GM12891 (cell line): ENCODE data around the gene IGFBP5.

Experiments
- DNase-seq: peaks from one replicate; pipeline ENCODE4 v3.0.0; 2011; ENCODE audit warnings: low spot score; ENCODE audit not compliant: insufficient read length
- FAIRE-seq: peaks from 2 replicates; lab custom pipeline; 2011; peaks lifted over from hg19 to GRCh38; lab: Jason Lieb, UNC
- PAX5 ChIP-seq: IDR thresholded peaks from 2 replicates; pipeline ENCODE4 v1.6.1; 2011; ENCODE audit warnings: low read length, moderate library complexity, mild to moderate bottlenecking; ENCODE audit not compliant: insufficient read depth, severe bottlenecking
- POLR2A ChIP-seq: IDR thresholded peaks from 2 replicates; pipeline ENCODE4 v1.6.1; 2011; ENCODE audit warnings: low read depth, low read length, control low read depth
- POLR2AphosphoS5 ChIP-seq: IDR thresholded peaks from 2 replicates; pipeline ENCODE4 v1.6.1; 2011; ENCODE audit warnings: low read depth, low read length, control low read depth
- POU2F2 ChIP-seq: IDR thresholded peaks from 2 replicates; pipeline ENCODE4 v1.6.1; 2011; ENCODE audit warnings: low read depth, mild to moderate bottlenecking, control low read depth, low read length, moderate library complexity
- SPI1 ChIP-seq: IDR thresholded peaks from 2 replicates; pipeline ENCODE4 v1.6.1; 2011; ENCODE audit warnings: low read depth, low read length, control low read depth
- TAF1 ChIP-seq: IDR thresholded peaks from 2 replicates; pipeline ENCODE4 v1.6.1; 2011; ENCODE audit warnings: low read depth, low read length, control low read depth

The IGFBP5 gene

DNA sequence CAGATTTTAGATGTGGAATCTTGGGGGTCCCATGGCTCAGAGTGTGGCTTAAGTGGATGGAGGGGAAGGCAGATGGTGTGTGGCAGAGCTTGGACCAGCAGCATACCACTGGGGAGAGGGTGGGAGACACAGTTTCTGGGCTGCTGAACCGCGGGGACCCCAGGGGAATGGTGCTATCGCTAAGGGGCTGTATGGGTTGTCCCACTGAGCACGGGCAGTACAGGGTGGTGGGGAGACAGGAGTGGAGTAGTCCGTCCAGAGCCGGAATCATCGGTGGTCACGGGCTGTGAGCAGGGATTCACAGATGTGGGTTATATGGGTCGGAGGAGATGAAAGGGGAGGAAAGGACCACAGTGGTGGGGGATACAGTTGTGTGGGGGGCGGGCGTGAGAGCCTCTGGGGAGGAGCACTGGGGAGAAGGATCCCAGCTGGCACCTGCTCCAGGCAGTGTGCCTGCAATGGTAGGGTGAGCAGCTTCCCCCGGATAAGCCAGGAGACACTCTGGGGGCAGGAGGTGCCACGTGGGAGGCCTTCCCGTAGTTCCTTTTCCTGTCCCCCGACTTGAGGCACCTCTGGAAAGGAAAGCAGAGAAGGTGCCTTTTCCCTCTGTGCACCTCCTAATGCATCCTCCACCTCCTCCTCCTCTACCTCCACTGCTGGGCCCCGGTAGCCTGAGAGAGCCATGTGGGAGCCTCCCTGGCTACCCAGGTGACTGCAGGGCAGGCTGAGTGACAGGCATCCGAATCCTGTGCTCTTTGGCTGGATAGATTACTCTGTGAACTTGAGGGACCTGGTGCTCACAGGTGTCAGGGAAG is 24.9 kb downstream of the IGFBP5 start:
- DNase-seq (no peak), FAIRE-seq (no peak)
- no peak for TF ChIP-seq TAF1
- TF ChIP-seq POLR2AphosphoS5, result no peak
- no peak for TF ChIP-seq SPI1
- TF ChIP-seq PAX5, result no peak

DNA sequence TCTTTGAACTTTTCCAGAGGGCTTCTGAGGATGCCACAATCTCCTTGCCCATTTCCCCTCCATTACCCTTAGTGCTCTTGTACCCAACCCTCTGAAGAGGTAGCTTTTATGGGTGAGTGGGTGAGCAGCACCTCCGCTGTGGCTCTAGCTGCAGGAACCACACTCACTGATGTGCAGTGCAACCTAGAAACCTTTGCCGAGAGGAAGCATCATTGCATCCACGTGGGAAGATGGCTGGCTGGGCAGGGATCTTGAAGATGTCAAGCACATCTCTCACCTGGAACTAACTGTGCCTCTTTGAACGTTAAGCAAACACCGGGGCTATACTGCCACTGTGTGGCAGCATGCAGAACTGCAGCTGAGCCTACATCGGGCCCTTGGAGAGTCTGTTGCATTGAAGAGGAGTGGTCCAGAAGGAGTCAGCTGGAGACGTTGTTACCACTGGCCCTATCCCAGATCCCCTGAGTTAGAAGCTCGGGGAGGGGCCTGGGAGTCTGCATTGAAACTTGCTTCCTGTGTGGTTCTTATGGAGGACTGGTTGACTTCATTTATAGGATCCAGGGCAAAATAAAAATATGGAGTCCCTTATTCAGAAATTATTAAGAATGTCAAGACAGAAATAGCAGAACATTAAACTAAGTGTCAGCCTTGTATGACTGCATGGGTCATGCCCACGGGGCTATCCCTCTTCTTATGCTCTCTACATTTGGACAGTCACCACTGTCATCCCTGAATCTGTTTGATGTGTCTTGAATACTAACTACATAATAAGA is 28.7 kb downstream of the IGFBP5 start:
- FAIRE-seq (peak; percentile 99), DNase-seq (peak; percentile 66)
- TF ChIP-seq PAX5, result no peak
- TF ChIP-seq POLR2AphosphoS5, result no peak
- no peak for TF ChIP-seq SPI1
- TF ChIP-seq POLR2A, result no peak
- no peak for TF ChIP-seq POU2F2
- TF ChIP-seq TAF1, result no peak

DNA sequence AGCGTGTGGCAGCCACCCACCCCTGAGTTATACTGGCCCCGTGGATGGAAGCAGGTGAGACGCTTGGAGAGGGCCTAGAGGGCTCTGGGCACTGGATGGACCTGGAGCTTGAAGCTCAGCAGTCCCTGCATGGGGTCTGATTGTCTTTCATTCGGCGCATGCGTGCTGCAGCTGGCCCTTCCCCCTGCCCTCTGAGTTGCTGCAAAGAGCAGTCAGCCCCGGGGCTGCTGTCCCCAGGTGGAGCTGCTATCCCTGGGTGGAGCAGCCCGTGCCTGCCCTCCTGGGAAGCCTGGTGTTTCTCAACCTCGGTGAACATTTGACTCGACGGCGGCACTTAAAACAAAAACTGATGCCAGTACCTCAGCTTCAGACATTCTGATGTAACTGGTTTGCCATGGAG is 29.6 kb downstream of the IGFBP5 start:
- DNase-seq, result no peak
- FAIRE-seq, result no peak
- TF ChIP-seq POLR2A (no peak), TAF1 (no peak), POU2F2 (no peak), POLR2AphosphoS5 (no peak), SPI1 (no peak), PAX5 (no peak)

DNA sequence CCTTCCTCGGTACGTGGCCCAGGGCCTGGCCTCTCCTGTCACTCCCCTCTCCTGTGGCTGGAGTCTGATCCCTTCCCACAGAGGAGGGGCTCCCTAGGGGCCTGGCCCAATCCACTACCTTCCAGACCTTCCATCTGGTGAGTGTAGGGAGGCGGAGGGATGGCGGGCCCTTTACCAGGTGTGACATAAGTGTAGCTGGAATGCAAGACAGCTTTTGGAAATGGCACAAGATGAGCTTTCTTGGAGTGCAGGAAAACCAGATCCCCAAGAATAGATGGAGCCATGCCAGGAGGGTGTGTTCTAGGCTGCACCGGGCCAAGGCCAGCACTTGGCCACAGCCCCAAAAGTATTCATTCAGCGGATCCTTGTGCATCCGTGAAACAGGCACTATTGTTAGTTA is 30.1 kb downstream of the IGFBP5 start:
- DNase-seq, result no peak
- FAIRE-seq, result no peak

DNA sequence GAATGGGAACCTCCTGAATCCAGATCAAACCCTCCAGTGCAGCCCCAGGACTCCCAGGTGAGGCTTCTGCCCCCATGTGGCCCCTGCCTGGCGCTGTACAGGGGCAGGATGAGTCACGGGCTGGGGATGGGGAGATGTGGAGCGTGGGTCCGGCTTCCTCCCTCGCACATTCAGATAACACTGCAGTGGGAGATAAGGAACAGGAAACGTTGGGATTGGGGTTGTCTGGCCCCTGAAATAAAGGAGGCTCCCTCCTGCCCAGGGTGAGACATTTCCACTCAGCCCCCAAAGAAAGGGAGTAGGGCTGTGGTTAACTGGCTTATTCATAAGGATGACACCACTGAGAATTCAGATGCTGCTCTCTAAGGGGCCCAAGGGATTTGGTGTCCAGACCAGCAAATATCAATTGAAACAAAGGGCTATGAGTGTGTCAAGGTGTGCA is 30.7 kb downstream of the IGFBP5 start:
- no peak for TF ChIP-seq POLR2A
- no peak for FAIRE-seq
- no peak for DNase-seq

More for the DNA sequence above, 30.1 kb downstream of the IGFBP5 start:
- TF ChIP-seq POLR2AphosphoS5 (no peak), SPI1 (no peak), POLR2A (no peak), TAF1 (no peak), PAX5 (no peak), POU2F2 (no peak)

DNA sequence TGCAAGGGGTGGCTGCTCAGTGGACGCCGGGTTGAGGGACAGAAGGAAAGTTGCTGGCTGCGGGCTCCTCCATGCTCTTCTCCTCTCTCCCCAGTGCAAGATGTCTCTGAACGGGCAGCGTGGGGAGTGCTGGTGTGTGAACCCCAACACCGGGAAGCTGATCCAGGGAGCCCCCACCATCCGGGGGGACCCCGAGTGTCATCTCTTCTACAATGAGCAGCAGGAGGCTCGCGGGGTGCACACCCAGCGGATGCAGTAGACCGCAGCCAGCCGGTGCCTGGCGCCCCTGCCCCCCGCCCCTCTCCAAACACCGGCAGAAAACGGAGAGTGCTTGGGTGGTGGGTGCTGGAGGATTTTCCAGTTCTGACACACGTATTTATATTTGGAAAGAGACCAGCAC is 31.5 kb downstream of the IGFBP5 start:
- DNase-seq (no peak), FAIRE-seq (no peak)
- TF ChIP-seq TAF1, result no peak
- no peak for TF ChIP-seq SPI1
- TF ChIP-seq POLR2A, result no peak
- no peak for TF ChIP-seq POLR2AphosphoS5
- TF ChIP-seq PAX5, result no peak
- TF ChIP-seq POU2F2, result no peak

DNA sequence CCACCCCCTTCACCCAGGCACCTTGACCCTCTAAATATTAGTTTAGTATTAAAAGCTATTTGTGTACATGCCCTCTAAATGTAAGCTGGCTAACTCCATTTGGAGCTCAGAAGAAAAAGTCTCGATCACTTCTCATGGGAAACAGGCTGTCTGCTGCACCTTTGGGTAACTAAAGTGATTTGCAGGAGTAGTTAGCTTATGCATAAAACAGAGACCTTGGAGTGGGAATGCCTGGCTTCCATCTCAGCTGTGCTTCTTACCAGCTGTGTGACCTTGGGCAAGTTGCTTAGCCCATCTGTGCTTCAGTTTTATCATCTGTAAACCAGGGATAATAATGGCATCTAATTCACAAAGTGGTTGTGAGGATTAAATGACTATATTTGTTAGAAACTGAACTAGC is 32.2 kb downstream of the IGFBP5 start:
- DNase-seq (no peak), FAIRE-seq (no peak)
- no peak for TF ChIP-seq POLR2A
- TF ChIP-seq POLR2AphosphoS5, result no peak
- no peak for TF ChIP-seq SPI1
- TF ChIP-seq TAF1, result no peak
- no peak for TF ChIP-seq PAX5
- no peak for TF ChIP-seq POU2F2

DNA sequence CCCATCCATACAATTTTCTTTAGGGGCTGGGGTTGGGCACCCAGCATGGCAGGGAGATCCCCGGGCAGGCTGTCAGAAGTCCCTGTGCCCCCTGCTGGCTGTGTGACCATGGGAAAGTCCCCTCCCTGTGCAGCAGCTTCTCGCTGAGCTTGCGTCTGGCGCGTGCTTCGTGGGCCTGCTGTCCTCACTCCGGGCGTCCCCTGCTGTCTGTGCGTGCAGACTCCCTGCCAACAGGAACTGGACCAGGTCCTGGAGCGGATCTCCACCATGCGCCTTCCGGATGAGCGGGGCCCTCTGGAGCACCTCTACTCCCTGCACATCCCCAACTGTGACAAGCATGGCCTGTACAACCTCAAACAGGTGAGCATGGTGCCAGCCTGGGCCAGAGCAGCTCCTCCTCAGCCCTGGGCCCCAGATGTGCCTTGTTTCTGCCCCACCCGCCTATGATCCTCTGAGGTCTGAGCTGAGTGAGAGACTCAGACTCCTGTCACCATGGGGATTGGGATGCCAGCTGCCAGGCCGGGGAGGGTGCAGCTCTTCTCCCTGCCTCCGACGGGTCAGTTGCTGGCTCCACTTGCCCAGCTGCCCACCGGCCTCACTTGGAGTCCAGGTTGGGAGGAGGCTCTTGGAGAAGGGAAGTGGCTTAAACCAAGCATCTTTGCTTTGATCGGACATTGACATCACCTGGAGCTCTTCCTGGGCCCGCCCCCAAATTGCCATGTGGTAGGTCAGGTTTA is 33.5 kb downstream of the IGFBP5 start:
- FAIRE-seq (no peak), DNase-seq (no peak)
- no peak for TF ChIP-seq PAX5
- no peak for TF ChIP-seq POU2F2
- no peak for TF ChIP-seq POLR2A
- no peak for TF ChIP-seq POLR2AphosphoS5
- no peak for TF ChIP-seq TAF1
- TF ChIP-seq SPI1, result no peak

DNA sequence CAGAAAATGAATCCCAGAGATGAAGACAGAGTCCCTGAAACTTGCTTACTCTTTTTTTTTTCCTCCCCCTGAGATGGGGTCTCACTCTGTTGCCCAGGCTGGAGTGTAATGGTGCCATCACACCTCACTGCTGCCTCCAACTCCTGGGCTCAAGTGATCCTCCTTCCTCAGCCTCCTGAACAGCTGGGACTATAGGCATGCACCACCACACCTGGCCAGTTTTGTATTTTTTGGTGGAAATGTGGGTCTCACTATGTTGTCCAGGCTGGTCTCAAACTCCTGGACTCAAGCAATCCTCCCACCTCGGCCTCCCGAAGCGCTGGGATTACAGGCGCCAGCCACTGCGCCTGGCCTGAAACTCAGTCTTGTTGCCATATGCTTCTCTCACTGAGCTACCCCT is 34.3 kb downstream of the IGFBP5 start:
- DNase-seq, result no peak
- no peak for TF ChIP-seq POLR2A
- no peak for TF ChIP-seq SPI1
- no peak for TF ChIP-seq POU2F2
- no peak for TF ChIP-seq TAF1
- TF ChIP-seq POLR2AphosphoS5, result no peak
- TF ChIP-seq PAX5, result no peak
- FAIRE-seq, result no peak
